Ovary (tissue), 9 donors: ENCODE measurements around the gene CYP27B1. TPM values are rescaled to one million over a fixed set of nuclear protein-coding genes. Genes with fewer than 3 reads are reported as not detected.

Experiments used
- DNase-seq, 5 donors: peaks; one replicate each; pipeline ENCODE4 v3.0.0-alpha.2; 2019 to 2020
- H3K27ac ChIP-seq, 2 donors: fragments of 200-600 bp; one replicate each; pipeline versions ENCODE4 v1.5.1 to v1.8.0; 2019 to 2022
- H3K27me3 ChIP-seq: fragments of 200-600 bp; one replicate; pipeline ENCODE4 v1.8.0; 2022
- H3K36me3 ChIP-seq: fragments of 200-600 bp; sonication (generic); one replicate; pipeline ENCODE4 v1.5.1; 2019
- H3K4me1 ChIP-seq: one replicate; pipeline ENCODE4 v1.8.1; 2013; ENCODE audit warnings: mild to moderate bottlenecking, moderate library complexity; ENCODE audit not compliant: insufficient read depth
- H3K4me3 ChIP-seq: fragments of 200-600 bp; sonication (generic); one replicate; pipeline ENCODE4 v1.5.1; 2017
- H3K9me3 ChIP-seq, 2 donors: fragments of 200-600 bp in 1 of 2; sonication (generic) in 1 of 2; one replicate each; pipeline versions ENCODE4 v1.5.1 to v1.8.1; 2013 to 2019; ENCODE audit warnings: mild to moderate bottlenecking in 1 of 2, moderate library complexity in 1 of 2
- CTCF ChIP-seq, 3 donors: fragments of 450-650 bp in 2 of 3; fragments of 200-600 bp in 1 of 3; IDR thresholded peaks; one replicate each; pipeline versions ENCODE4 v1.5.1 to v1.8.0; 2016 to 2022; ENCODE audit warnings: antibody characterized with exemption in 3 of 3, mild to moderate bottlenecking in 1 of 3
- EP300 ChIP-seq: sonication (generic); formaldehyde crosslinking; IDR thresholded peaks from one replicate; pipeline ENCODE4 v1.6.1; 2017; ENCODE audit warnings: antibody characterized with exemption
- POLR2A ChIP-seq: fragments of 450-650 bp; IDR thresholded peaks from one replicate; pipeline ENCODE4 v1.6.1; 2017; ENCODE audit warnings: antibody characterized with exemption, mild to moderate bottlenecking, moderate library complexity
- WGBS, 3 donors: extraction: QIAGEN DNeasy Blood & Tissue Kit in 1 of 3; methylation state at CpG; one replicate each; pipeline versions ENCODE4 v1.1.5 to v1.1.7; 2013 to 2017; 5-methylcytosine and 5-hydroxymethylcytosine counted together
- intact Hi-C, 4 donors: fragments of 100-400 bp; cut with DNase I; formaldehyde crosslinking; loops; one replicate each; pipeline versions ENCODE4 v1.11.0 to v1.15.1; 2022 to 2023
- polyA plus RNA-seq, 2 donors: library from polyadenylated mRNA; stranded (reverse); fragments of 200-250 nt in 1 of 2; fragments of 350-450 nt in 1 of 2; fragmentation: Illumina TruSeq in 1 of 2; extraction: RNeasy Lipid Tissue Mini Kit (QIAGEN cat#74804) in 1 of 2; gene quantifications; one replicate each; pipeline ENCODE4 v1.2.3, GENCODE V29; 2013 to 2014
- total RNA-seq, 7 donors: library from RNA; depleted of rRNA in 2 of 7; stranded (reverse); fragments of >200 nt in 2 of 7; fragmentation: NEBNext Ultra II Directional in 3 of 7; extraction: Animal tissue kit (Norgen Biotek cat#: 25700) in 3 of 7; gene quantifications; one replicate each; pipeline versions ENCODE4 v1.1.0 to v1.2.4, GENCODE V29; 2016 to 2023
- donor health status: DM: no; HTN: no; CAD: no; lungs with moderate emphysema.
- donor health status: DM: no; HTN: no; CAD: no.
- donor health status: Bipolar disorder and iron deficiency.
- donor health status: DM: yes; HTN: yes; CAD: no.
- donor health status: DM: no; HTN: no; CAD: no.
- donor health status: DM: yes; HTN: yes; CAD: no.

The CYP27B1 gene
- total and polyA plus RNA-seq, 9 donors = 0.12 to 2.5 (median 0.92) TPM

GRCh38 chr12:57781244-57781643 lies 14.4 kb upstream of the CYP27B1 start:
- Histone ChIP-seq H3K4me1 (peaks cover 3% of the 10 kb centered on the region), H3K27ac (no peak overlapping the region), H3K36me3 (no peaks in the 10 kb centered on the region), H3K9me3 (no peaks in the 10 kb centered on the region), H3K4me3 (no peak overlapping the region), H3K27me3 (no peaks in the 10 kb centered on the region)
- 91 to 98% (median 96%) methylated on average over 3 of the region's 3 CpGs for WGBS, 3 donors
- DNase-seq = no peak
- intact Hi-C loops = loop anchor here in 1 of 4 donors (10.0 kb wide), 1 partner anchor 54 kb away; no protein-coding TSS in a partner anchor
- TF ChIP-seq CTCF (IDR thresholded peaks at IDR 0.05) (no peak), POLR2A (no peak), EP300 (no peak)

GRCh38 chr12:57780284-57780897 lies 13.5 kb upstream of the CYP27B1 start:
- Histone ChIP-seq H3K27me3 (no peaks in the 10 kb centered on the region), H3K4me3 (no peak overlapping the region), H3K4me1 (peaks cover 3% of the 10 kb centered on the region), H3K27ac (no peak overlapping the region), H3K9me3 (no peaks in the 10 kb centered on the region), H3K36me3 (no peaks in the 10 kb centered on the region)
- DNase-seq = no peak
- no peak for TF ChIP-seq POLR2A
- no peak for TF ChIP-seq EP300
- no peak for TF ChIP-seq CTCF (IDR thresholded peaks at IDR 0.05)
- whole genome bisulfite sequencing, 3 donors = 70 to 76% (median 72%) methylated on average over 4 of the region's 4 CpGs
- intact Hi-C loops = loop anchor here in 1 of 4 donors (10.0 kb wide), 1 partner anchor 54 kb away; no protein-coding TSS in a partner anchor

GRCh38 chr12:57779736-57780135 lies 12.9 kb upstream of the CYP27B1 start:
- intact Hi-C loops = loop anchor here in 1 of 4 donors (10.0 kb wide), 1 partner anchor 55 kb away; no protein-coding TSS in a partner anchor

GRCh38 chr12:57777911-57778310 lies 11.0 kb upstream of the CYP27B1 start:
- no peak for TF ChIP-seq CTCF (IDR thresholded peaks at IDR 0.05)
- no peak for TF ChIP-seq POLR2A
- TF ChIP-seq EP300 = no peak
- no peaks in the 10 kb centered on the region for H3K36me3 ChIP-seq
- intact Hi-C loops = no loop called here

More at GRCh38 chr12:57779736-57780135, 12.9 kb upstream of the CYP27B1 start:
- DNase-seq = no peak
- Histone ChIP-seq H3K9me3 (no peaks in the 10 kb centered on the region), H3K27me3 (no peaks in the 10 kb centered on the region), H3K4me1 (peaks cover 3% of the 10 kb centered on the region), H3K4me3 (no peak overlapping the region), H3K27ac (no peak overlapping the region), H3K36me3 (no peaks in the 10 kb centered on the region)
- WGBS, 3 donors = 53 to 56% (median 56%) methylated on average over 1 of the region's 1 CpG
- TF ChIP-seq CTCF (IDR thresholded peaks at IDR 0.05) = no peak
- no peak for TF ChIP-seq EP300
- TF ChIP-seq POLR2A = no peak

More at GRCh38 chr12:57777911-57778310, 11.0 kb upstream of the CYP27B1 start:
- Histone ChIP-seq H3K27me3 (no peaks in the 10 kb centered on the region), H3K27ac (no peak overlapping the region), H3K4me1 (no peaks in the 10 kb centered on the region), H3K9me3 (no peaks in the 10 kb centered on the region), H3K4me3 (no peak overlapping the region)
- 92 to 96% (median 94%) methylated on average over 7 of the region's 7 CpGs for WGBS, 3 donors
- DNase-seq = no peak
